ENCODE measurements around the gene RACK1. TPM values are rescaled to one million over a fixed set of nuclear protein-coding genes. Genes with fewer than 3 reads are reported as not detected.
A peak's percentile ranks its signal among the peaks of the same experiment; 100 is the strongest.

Gene RACK1
- total and polyA plus RNA-seq, 2 experiments from 2014 or later: 2,372 to 4,798 TPM

- Histone ChIP-seq H4K20me1 (replicated peaks; ENCODE audit: insufficient read depth) (no peaks in the 10 kb centered on the region; the same call in 1 of the 2 replicates), H3K79me2 (replicated peaks; ENCODE audit: insufficient read depth) (no peaks in the 10 kb centered on the region), H3K4me2 (peak overlapping the region; percentile 48), H3K36me3 (ENCODE audit: insufficient read depth) (no peaks in the 10 kb centered on the region), H3F3A (replicated peaks; ENCODE audit: low read depth) (peaks cover 11% of the 10 kb centered on the region), H3K9me2 (ENCODE audit: insufficient read depth) (no peaks in the 10 kb centered on the region), H3K4me3 (peak overlapping the region; percentile 43), H3K27me3 (ENCODE audit: insufficient read depth) (peaks cover 69% of the 10 kb centered on the region), H3K4me1 (ENCODE audit: insufficient read depth) (peaks cover 27% of the 10 kb centered on the region), H3K27ac (ENCODE audit: low read depth) (no peak overlapping the region), H2AFZ (no peak overlapping the region; the same call in 1 of the 2 replicates)
- ATAC-seq (no peak), DNase-seq (ENCODE audit: low spot score) (peak; percentile 50)
- H3K36me3 Mint-ChIP-seq (ENCODE audit: low read depth): 0 out of 3 replicates have a peak, but pooled peaks cover 2% of the 10 kb centered on the region
- no peak overlapping the region for H3K27ac Mint-ChIP-seq
- H3K4me1 Mint-ChIP-seq: peaks cover 32% of the 10 kb centered on the region
- peaks cover 47% of the 10 kb centered on the region for H3K27me3 Mint-ChIP-seq (ENCODE audit: insufficient read depth, low read depth, poor library complexity)
- peaks cover 4% of the 10 kb centered on the region; the same call in 1 of the 3 replicates for H3K9me3 Mint-ChIP-seq
- no peak overlapping the region for H3K4me3 Mint-ChIP-seq
- TF ChIP-seq CREB1 (CRISPR knock-in tag; IDR thresholded peaks at IDR 0.05; ENCODE audit: low read depth) (no peak), NANOG (IDR thresholded peaks at IDR 0.05; ENCODE audit: borderline replicate concordance) (no peak), JUNB (IDR thresholded peaks at IDR 0.05; ENCODE audit: unreplicated experiment) (no peak), REST (IDR thresholded peaks at IDR 0.05; ENCODE audit: unreplicated experiment) (no peak), ZNF462 (CRISPR knock-in tag; IDR thresholded peaks at IDR 0.05) (no peak), EZH2phosphoT487 (IDR thresholded peaks at IDR 0.05; ENCODE audit: unreplicated experiment) (no peak), CTCF (conservative IDR thresholded peaks at IDR 0.05; ENCODE audit: low read depth in 2 of 2) (no peak), ETS1 (IDR thresholded peaks at IDR 0.05) (no peak), STAT1 (IDR thresholded peaks at IDR 0.05; ENCODE audit: unreplicated experiment) (no peak), POLR2AphosphoS5 (IDR thresholded peaks at IDR 0.05; ENCODE audit: low read depth) (no peak), ZNF331 (CRISPR knock-in tag; IDR thresholded peaks at IDR 0.05; ENCODE audit: low read depth) (no peak), EZH2 (IDR thresholded peaks at IDR 0.05; ENCODE audit: low read depth, unreplicated experiment) (no peak), ZNF114 (CRISPR knock-in tag; IDR thresholded peaks at IDR 0.05) (no peak)
These were observed 48.4 kb downstream of the RACK1 start for GRCh38 chr5:181195249-181195761.

Data from GM23338 (cell line).